K562 (cell line): ENCODE measurements around the gene CHRNA9. TPM values are rescaled to one million over a fixed set of nuclear protein-coding genes. Genes with fewer than 3 reads are reported as not detected.

ENCODE experiments used
- ATF6 ChIP-seq: sonication (generic); formaldehyde crosslinking; IDR thresholded peaks from 2 replicates; pipeline ENCODE4 v1.4.0; 2020; ENCODE audit warnings: mild to moderate bottlenecking, missing genetic modification reagents
- CCNT2 ChIP-seq: IDR thresholded peaks from 2 replicates; pipeline ENCODE4 v1.6.1; 2011; ENCODE audit warnings: borderline replicate concordance, low read depth, mild to moderate bottlenecking, moderate library complexity, mixed read lengths, low read length; ENCODE audit not compliant: insufficient read length; ENCODE audit errors: extremely low read depth
- CGGBP1 ChIP-seq: fragments of 250-450 bp; sonication (Bioruptor Pico); IDR thresholded peaks from 2 replicates; pipeline ENCODE4 v1.9.0; 2021; ENCODE audit warnings: mild to moderate bottlenecking
- CHCHD3 ChIP-seq: fragments of 250-450 bp; sonication (Bioruptor Pico); IDR thresholded peaks from 2 replicates; pipeline ENCODE4 v2.1.2; 2022; ENCODE audit warnings: mild to moderate bottlenecking
- E2F3 ChIP-seq: fragments of 250-450 bp; sonication (Bioruptor Pico); IDR thresholded peaks from 2 replicates; pipeline ENCODE4 v1.4.0; 2020; ENCODE audit warnings: mild to moderate bottlenecking
- FOSL1 ChIP-seq: fragments of 200-800 bp; sonication (Bioruptor generic); conservative IDR thresholded peaks from 2 replicates; pipeline ENCODE4 v1.6.1; 2016; ENCODE audit warnings: missing genetic modification characterization, missing compliant biosample characterization
- FOXP1 ChIP-seq: sonication (generic); formaldehyde crosslinking; IDR thresholded peaks from 2 replicates; pipeline ENCODE4 v1.8.0; 2022; ENCODE audit warnings: mild to moderate bottlenecking, missing genetic modification reagents
- GATA2 ChIP-seq: sonication (generic); formaldehyde crosslinking; IDR thresholded peaks from 2 replicates; pipeline ENCODE4 v1.4.0; 2020; ENCODE audit warnings: mild to moderate bottlenecking, missing genetic modification reagents
- HCFC1 ChIP-seq: IDR thresholded peaks from 2 replicates; pipeline ENCODE4 v1.6.1; 2012; ENCODE audit warnings: low read depth, low read length, improper control_type of control experiment
- HES1 ChIP-seq: fragments of 450-650 bp; IDR thresholded peaks from 2 replicates; pipeline ENCODE4 v1.6.1; 2016; ENCODE audit warnings: low read depth, mild to moderate bottlenecking, moderate library complexity
- KLF16 ChIP-seq: IDR thresholded peaks from 2 replicates; pipeline ENCODE4 v1.6.1; 2016; ENCODE audit warnings: antibody characterized with exemption
- MTA1 ChIP-seq: fragments of 450-650 bp; IDR thresholded peaks from 2 replicates; pipeline ENCODE4 v1.6.1; 2017; ENCODE audit warnings: borderline replicate concordance
- NCOA1 ChIP-seq: fragments of 450-650 bp; IDR thresholded peaks from 2 replicates; pipeline ENCODE4 v1.6.1; 2016; ENCODE audit warnings: low read depth
- PML ChIP-seq: IDR thresholded peaks from 2 replicates; pipeline ENCODE4 v1.6.1; 2012; ENCODE audit warnings: low read length, inconsistent platforms
- POLR2B ChIP-seq: fragments of 450-650 bp; IDR thresholded peaks from 2 replicates; pipeline ENCODE4 v1.6.1; 2018; ENCODE audit warnings: low read depth; ENCODE audit not compliant: partially characterized antibody
- TAF15 ChIP-seq: fragments of 200-400 bp; formaldehyde crosslinking; IDR thresholded peaks from 2 replicates; pipeline ENCODE4 v1.6.1; 2017; ENCODE audit warnings: mild to moderate bottlenecking, low read depth, low read length, moderate library complexity
- ZBTB7A ChIP-seq: IDR thresholded peaks from 2 replicates; pipeline ENCODE4 v1.6.1; 2011; ENCODE audit warnings: low read depth, mild to moderate bottlenecking, low read length, moderate library complexity, borderline replicate concordance; ENCODE audit not compliant: control insufficient read depth
- ZFP30 ChIP-seq: fragments of 250-450 bp; sonication (Bioruptor Pico); IDR thresholded peaks from 2 replicates; pipeline ENCODE4 v1.8.0; 2022; ENCODE audit warnings: moderate library complexity, mild to moderate bottlenecking, inconsistent platforms, borderline replicate concordance
- ZNF41 ChIP-seq: fragments of 250-450 bp; sonication (Bioruptor Pico); conservative IDR thresholded peaks from 2 replicates; pipeline ENCODE4 v1.4.0; 2020; ENCODE audit warnings: mild to moderate bottlenecking
- ZNF830 ChIP-seq: fragments of 250-450 bp; sonication (Bioruptor Pico); IDR thresholded peaks from 2 replicates; pipeline ENCODE4 v1.5.0; 2021; ENCODE audit warnings: mild to moderate bottlenecking
- polyA plus RNA-seq, 8 experiments: library from polyadenylated mRNA; depleted of rRNA in 4 of 8; stranded (reverse) in 5 of 8; unstranded in 3 of 8; fragments of >200 nt; fragmentation: Nextera tagmentation in 2 of 8; fragmentation: Illumina TruSeq in 1 of 8; extraction: Ambion mirVana in 2 of 8; extraction: Trizol in 1 of 8; gene quantifications; 2 replicates each; pipeline versions ENCODE4 v1.2.1 to v1.2.3, GENCODE V29; 2011 to 2014; ENCODE audit warnings: inconsistent platforms in 1 of 8, missing spikeins in 1 of 8
- total RNA-seq, 7 experiments: library from RNA; depleted of rRNA in 6 of 7; stranded (reverse); fragments of >200 nt in 6 of 7; fragmentation: Illumina TruSeq in 2 of 7; extraction: Trizol in 2 of 7; gene quantifications; 2 replicates each; pipeline versions ENCODE4 v1.2.1 to v1.2.3, GENCODE V29; 2011 to 2021; ENCODE audit warnings: low replicate concordance in 1 of 7
- TF ChIP-seq, protein P1 (sequence below): conservative IDR thresholded peaks from 2 replicates; pipeline ENCODE4 v1.6.1; 2011; ENCODE audit warnings: low read depth, mild to moderate bottlenecking, low read length; ENCODE audit not compliant: control insufficient read depth
- TF ChIP-seq, protein P2 (sequence below): fragments of 250-450 bp; sonication (Bioruptor Pico); IDR thresholded peaks from 2 replicates; pipeline ENCODE4 v1.4.0; 2020; ENCODE audit warnings: mild to moderate bottlenecking

CHRNA9 gene
- total and polyA plus RNA-seq, 9 of the 15 experiments (the other 6 are each of a cell fraction or from before 2014, with no cell fraction given): not detected

GRCh38 chr4:40292313-40292759 is 42.8 kb upstream of the CHRNA9 start (continued):
- TF ChIP-seq PML (peak; percentile 65; the same call in 1 of the 2 replicates), CHCHD3 (no peak), ZNF41 (CRISPR knock-in tag) (0 out of 2 replicates have a peak, but pooled peaks have one; percentile 45), TAF15 (no peak), POLR2B (no peak), HES1 (peak; percentile 58; the same call in 1 of the 2 replicates), FOXP1 (no peak), FOSL1 (peak; percentile 68), ATF6 (CRISPR knock-in tag) (peak; percentile 76; the same call in 1 of the 2 replicates), MTA1 (no peak), GATA2 (peak; percentile 78), KLF16 (peak; percentile 66; the same call in 1 of the 2 replicates), ZFP30 (CRISPR knock-in tag) (no peak), ZBTB7A (no peak), NCOA1 (0 out of 2 replicates have a peak, but pooled peaks have one; percentile 49), ZNF830 (CRISPR knock-in tag) (no peak), CCNT2 (peak; percentile 37), E2F3 (no peak), HCFC1 (peak; percentile 91), CGGBP1 (CRISPR knock-in tag) (no peak)
- TF ChIP-seq, protein P1, sequence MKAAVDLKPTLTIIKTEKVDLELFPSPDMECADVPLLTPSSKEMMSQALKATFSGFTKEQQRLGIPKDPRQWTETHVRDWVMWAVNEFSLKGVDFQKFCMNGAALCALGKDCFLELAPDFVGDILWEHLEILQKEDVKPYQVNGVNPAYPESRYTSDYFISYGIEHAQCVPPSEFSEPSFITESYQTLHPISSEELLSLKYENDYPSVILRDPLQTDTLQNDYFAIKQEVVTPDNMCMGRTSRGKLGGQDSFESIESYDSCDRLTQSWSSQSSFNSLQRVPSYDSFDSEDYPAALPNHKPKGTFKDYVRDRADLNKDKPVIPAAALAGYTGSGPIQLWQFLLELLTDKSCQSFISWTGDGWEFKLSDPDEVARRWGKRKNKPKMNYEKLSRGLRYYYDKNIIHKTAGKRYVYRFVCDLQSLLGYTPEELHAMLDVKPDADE: no peak
- TF ChIP-seq, protein P2, sequence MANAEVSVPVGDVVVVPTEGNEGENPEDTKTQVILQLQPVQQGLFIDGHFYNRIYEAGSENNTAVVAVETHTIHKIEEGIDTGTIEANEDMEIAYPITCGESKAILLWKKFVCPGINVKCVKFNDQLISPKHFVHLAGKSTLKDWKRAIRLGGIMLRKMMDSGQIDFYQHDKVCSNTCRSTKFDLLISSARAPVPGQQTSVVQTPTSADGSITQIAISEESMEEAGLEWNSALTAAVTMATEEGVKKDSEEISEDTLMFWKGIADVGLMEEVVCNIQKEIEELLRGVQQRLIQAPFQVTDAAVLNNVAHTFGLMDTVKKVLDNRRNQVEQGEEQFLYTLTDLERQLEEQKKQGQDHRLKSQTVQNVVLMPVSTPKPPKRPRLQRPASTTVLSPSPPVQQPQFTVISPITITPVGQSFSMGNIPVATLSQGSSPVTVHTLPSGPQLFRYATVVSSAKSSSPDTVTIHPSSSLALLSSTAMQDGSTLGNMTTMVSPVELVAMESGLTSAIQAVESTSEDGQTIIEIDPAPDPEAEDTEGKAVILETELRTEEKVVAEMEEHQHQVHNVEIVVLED: peak; percentile 45; the same call in 1 of the 2 replicates
